NCI-H146 treated with DMSO at 0.1 percent for 48 hours (cell line): ENCODE measurements around the gene MTMR1.
A peak's percentile ranks its signal among the peaks of the same experiment; 100 is the strongest.

Source experiments
- DNase-seq: peaks from one replicate; lab custom pipeline; 2025; ENCODE audit not compliant: unreplicated experiment; lab: John Stamatoyannopoulos, UW

Gene MTMR1

GRCh38 chrX:150692831-150693724 is at the start of gene MTMR1:
Gene MTMR1 (plus strand): TSS chrX:150693396. CDS start chrX:150693531, 135 bp downstream.
- DNase-seq = peak; percentile 11

- no peak for DNase-seq
Observed at GRCh38 chrX:150643958-150644357, 49.2 kb upstream of the MTMR1 start.

GRCh38 chrX:150644422-150644821 is 48.8 kb upstream of the MTMR1 start:
- no peak for DNase-seq

GRCh38 chrX:150647331-150647730 is 45.9 kb upstream of the MTMR1 start:
- no peak for DNase-seq

- DNase-seq = no peak
Observed at GRCh38 chrX:150648296-150648940, 44.8 kb upstream of the MTMR1 start.

GRCh38 chrX:150649096-150649870 is 43.9 kb upstream of the MTMR1 start:
- DNase-seq = no peak

GRCh38 chrX:150651906-150652305 is 41.3 kb upstream of the MTMR1 start:
- DNase-seq = no peak

- DNase-seq = no peak
Observed at GRCh38 chrX:150655788-150656187, 37.4 kb upstream of the MTMR1 start.

GRCh38 chrX:150663073-150663472 is 30.1 kb upstream of the MTMR1 start:
- DNase-seq = no peak

GRCh38 chrX:150664290-150664689 is 28.9 kb upstream of the MTMR1 start:
- DNase-seq = peak; percentile 36

GRCh38 chrX:150676221-150676620 is 17.0 kb upstream of the MTMR1 start:
- DNase-seq = no peak

- DNase-seq = no peak
Observed at GRCh38 chrX:150680974-150681373, 12.2 kb upstream of the MTMR1 start.

GRCh38 chrX:150683112-150683511 is 10.1 kb upstream of the MTMR1 start:
- no peak for DNase-seq

GRCh38 chrX:150683536-150684146 is 9.6 kb upstream of the MTMR1 start:
- peak; percentile 13 for DNase-seq

GRCh38 chrX:150688911-150689451 is 4.2 kb upstream of the MTMR1 start:
- DNase-seq = no peak

- DNase-seq = no peak
Observed at GRCh38 chrX:150690126-150690525, 3.1 kb upstream of the MTMR1 start.

- DNase-seq = no peak
Observed at GRCh38 chrX:150692296-150692695, 900 bp upstream of the MTMR1 start.

- DNase-seq = peak; percentile 52
Observed at GRCh38 chrX:150693725-150694574, 754 bp downstream of the MTMR1 start.

- no peak for DNase-seq
Observed at GRCh38 chrX:150694738-150695410, 1.7 kb downstream of the MTMR1 start.
